NCI-H2196 treated with DMSO at 0.1 percent for 48 hours (cell line): Measurements from ENCODE around the gene SYN1.

ENCODE experiments used
- DNase-seq: peaks from one replicate; lab custom pipeline; 2025; ENCODE audit not compliant: unreplicated experiment; lab: John Stamatoyannopoulos, UW

Gene SYN1

DNA sequence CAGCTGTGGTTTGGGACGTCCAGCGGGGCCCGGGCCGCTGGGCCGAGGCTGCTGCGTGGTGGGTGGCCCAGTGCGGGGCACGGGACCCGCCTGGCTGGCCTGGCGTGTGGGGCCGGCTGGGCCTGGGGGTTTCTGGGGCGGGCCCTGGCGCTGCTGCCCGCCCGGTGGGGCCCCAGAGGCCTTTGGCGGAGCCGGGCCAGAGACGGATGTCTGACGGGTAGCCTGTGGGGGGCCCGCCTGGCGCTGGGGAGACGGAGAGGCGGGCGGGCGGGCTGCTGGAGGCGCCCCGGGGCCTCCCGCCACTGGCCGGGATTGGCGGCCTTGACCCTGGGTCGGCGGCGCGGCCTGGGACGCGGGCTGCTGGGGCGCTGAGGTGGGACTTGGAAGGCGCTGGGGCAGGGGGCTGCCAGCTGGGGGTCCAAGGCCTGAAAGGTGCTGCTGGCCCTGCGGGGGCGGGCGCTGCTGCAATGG is 45.5 kb downstream of the SYN1 start:
- no peak for DNase-seq

DNA sequence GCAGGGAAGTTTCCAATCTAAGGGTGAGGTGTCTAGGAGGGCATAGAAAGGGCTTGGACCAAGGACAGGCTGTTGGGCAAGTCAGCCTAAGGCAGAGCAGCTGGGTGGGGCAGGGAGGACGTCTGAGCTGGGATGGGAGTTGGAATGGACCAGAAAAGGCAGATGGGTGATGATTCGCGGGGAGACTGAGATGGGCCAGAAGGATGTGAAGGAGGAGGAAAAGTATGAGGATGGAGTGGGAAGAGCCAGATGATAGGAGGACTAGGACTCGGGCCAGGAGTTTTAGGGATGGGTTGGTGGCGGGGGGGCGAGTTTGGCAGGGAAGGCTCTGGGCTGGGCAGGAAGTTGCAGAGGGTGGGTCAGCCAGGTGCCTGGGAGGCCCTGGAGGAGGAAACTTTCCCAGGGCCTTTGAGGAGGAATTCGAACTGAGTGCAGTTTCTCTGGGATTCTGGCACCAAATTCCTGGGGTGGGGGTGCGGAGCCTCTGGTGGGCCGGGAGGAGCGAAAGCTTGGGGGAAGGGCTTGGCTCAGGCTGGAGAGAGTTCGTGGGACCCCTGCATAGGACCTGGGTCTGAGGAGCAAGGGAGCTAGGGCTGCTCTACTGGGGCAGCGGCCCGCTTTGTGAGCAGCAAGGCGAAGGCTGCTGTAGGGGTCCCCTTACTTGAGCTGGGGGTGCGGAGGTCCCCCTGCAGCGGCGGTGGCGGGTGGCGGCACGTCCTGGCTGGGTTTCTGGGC is 46.1 kb downstream of the SYN1 start:
- DNase-seq: no peak

DNA sequence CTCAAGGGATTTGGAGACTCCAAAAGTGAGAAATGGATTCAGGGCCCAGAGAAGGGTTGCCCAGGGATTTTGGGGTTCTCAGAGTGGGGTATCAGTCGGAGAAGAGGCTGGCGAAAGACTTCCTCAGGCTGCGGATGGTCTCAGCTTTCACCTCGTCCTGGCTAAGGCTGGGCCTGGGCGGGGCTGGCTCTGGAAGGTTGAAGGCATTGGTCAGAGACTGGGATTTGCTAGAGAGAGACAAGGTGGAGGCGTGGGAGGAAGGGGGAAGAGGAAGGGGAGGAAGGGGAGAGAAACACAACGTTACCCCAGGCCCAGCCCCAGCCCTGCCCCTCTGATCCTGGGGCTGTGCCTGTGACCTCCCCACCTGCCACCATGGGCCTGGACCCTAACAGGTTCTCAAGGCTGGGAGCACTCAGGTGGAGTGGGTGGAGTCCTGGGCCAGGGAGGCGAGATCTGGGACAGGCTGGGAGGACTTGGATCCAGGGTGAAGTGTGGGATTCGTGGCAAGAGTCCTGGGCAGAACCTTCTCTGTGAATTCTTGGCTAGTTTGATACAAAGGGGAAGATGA is 46.8 kb downstream of the SYN1 start:
- DNase-seq: no peak

DNA sequence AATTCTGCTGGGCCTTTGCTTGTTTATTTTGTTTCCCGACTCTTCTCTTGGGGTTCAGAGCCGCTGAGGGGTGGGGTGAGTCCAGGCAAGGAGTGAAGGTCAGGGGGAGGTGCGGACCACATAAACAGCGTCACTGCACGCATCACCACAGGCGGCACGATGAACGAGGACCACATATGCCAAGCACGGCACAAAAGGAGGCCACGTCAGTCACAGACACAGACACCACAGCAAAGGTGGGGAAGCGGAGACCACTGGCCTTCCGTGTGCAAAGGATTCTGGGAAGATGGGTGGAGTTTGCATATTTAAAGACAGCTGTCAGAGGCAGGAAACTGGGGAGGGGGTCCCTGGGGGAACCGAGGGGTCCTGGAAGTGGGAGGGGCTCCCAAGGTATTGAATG is 47.8 kb downstream of the SYN1 start:
- DNase-seq: no peak

DNA sequence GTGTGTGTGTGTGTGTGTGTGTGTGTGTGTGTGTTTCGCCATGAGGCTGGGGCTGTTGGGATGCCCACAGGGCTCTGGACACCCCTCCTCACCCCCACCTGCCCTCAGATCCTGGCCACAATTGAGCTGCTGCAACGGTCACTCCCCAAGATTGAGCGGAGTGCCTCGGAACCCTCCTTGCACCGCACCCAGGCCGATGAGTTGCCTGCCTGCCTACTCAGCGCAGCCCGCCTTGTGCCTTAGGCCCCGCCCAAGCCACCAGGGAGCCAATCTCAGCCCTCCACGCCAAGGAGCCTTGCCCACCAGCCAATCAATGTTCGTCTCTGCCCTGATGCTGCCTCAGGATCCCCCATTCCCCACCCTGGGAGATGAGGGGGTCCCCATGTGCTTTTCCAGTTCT is 48.4 kb downstream of the SYN1 start:
- no peak for DNase-seq

DNA sequence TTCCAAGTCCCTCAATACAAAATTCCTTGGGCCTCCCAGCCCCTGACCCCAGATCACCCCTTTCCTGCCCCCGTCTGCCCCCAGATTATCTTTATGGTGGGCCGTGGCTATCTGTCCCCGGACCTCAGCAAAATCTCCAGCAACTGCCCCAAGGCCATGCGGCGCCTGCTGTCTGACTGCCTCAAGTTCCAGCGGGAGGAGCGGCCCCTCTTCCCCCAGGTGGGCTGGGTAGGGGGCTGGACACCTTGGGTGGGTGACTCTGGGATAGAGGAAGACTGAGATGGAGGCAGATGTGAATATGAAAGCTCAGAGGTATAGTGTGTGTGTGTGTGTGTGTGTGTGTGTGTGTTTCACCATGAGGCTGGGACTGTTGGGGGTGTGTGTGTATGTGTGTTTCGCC is 48.9 kb downstream of the SYN1 start:
- no peak for DNase-seq

DNA sequence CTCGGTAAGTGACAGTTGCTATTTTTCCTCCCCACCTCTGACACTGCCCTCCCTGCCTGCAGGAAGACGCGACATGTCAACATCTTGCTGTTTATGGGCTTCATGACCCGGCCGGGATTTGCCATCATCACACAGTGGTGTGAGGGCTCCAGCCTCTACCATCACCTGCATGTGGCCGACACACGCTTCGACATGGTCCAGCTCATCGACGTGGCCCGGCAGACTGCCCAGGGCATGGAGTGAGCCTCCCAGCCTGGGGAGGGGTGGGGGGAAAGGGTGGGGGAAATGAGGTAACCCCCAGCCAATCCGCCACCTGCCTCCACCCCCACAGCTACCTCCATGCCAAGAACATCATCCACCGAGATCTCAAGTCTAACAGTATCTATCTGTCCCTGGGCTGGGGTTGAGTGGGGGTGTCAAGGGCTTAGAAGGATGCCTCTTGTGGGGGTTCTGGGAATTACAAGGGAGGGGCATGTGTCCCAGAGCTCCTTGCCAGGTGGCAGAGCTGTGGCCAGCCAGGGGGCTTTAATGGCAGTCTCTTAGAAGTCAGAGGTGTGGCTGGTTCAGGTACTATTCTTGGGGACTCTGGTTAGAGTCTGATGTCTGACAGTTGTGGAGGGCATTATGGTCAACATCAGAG is 50.9 kb downstream of the SYN1 start:
- no peak for DNase-seq

DNA sequence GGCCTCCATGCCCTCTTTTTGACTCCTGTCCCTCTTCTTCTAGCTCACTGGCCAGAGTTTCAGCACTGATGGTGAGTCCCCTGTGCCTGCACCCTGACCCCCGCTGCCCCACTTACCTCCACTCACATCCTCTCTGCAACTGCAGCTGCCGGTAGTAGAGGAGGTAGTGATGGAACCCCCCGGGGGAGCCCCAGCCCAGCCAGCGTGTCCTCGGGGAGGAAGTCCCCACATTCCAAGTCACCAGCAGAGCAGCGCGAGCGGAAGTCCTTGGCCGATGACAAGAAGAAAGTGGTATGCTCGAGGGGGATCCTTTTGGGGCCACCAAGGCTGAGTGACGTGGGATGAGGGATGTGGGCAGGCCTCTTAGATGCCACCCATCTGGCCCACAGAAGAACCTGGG is 52.8 kb downstream of the SYN1 start:
- no peak for DNase-seq

DNA sequence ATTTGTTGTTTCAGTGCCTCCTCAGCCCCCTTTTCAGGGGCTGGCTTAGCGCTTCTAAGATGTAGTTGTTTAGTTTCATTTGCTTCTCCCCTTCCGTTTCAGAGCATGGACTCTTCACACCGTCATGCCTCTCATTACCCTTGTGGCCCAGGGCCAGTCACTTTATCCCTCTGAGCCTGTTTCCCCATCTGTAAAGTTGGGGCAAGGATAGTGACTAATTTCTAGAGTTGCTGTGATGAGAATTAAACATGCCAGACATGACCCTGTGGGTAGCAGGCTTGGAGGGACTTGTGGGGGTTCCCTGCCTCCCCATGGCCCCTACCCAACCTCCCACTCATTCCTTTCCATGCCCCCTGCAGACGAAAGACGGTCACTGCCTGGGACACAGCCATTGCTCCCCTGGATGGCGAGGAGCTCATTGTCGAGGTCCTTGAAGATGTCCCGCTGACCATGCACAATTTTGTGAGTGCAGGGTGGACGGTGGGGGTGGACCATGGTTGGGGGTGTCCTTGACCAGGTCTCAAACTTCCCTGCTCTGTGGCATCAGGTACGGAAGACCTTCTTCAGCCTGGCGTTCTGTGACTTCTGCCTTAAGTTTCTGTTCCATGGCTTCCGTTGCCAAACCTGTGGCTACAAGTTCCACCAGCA is 55.1 kb downstream of the SYN1 start:
- no peak for DNase-seq

DNA sequence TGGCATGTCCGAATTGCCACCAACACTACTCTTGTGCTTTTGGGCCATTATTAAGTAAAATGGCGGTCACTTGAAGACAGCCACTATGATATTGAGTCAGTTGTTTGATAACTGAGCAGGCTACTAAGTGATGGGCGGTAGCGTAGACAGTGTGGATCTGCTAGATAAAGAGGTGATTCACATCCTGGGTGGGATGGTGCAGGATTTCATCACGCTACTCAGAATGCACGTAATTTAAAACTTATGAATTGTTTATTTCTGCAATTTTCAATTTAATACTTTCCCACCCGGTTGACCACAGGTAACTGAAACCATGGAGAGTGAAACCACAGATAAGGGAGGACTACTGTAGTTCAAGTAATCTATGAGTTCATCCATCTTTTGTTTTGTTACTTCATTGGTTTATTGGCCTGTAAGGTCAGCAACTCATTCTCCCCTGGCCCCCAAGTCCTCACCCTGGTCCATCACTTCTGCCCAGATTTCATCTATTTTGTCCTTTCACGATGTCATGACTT is 55.8 kb downstream of the SYN1 start:
- DNase-seq: no peak

DNA sequence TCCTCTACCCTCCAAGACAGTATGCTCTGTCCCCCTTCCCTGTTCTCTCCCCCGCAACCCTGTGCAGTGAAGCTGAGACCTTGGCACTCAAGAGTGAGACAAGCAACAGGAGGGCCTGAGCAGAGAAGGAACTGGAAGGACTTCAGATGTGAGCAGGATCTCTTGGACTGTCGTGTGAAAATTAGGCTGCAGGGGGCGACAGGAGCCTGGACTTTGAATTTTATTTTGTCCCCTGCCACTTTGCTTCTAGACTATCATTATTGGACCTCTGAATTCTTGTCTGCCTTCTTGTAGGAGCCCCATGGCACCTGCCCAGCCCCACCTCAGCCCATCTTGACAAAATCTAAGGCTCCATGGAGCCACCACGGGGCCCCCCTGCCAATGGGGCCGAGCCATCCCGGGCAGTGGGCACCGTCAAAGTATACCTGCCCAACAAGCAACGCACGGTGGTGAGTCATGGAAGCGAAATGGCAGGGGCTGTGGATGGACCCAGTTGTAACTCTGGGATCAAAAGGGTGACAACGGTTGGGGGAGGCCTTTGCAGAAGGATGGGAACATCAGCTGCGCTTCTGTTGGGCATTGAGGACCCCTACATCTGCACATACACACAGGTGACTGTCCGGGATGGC is 56.9 kb downstream of the SYN1 start:
- no peak for DNase-seq

DNA sequence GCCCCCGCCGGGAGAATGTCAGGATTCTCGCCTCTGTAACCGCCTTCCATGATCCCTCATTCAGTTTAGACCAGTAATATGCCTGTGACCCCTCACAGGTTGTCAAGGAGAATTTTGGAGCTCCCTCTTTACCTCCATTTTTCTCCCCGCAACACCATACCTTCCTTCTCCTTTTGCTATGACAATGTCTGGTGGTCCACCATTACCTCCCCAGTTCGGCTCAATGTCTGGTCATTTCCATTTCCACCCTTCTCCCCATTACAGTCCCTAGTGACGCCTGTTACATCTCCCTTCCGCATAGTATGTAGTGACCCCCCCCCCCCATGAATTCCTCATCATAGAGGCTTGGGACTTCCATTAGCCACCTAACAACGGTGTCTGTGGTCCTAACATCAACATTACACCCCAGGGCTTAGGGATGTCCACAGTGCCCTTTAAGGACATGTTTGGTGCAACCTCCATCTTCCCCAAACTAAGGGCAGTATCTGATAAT is 58.0 kb downstream of the SYN1 start:
- DNase-seq: no peak

DNA sequence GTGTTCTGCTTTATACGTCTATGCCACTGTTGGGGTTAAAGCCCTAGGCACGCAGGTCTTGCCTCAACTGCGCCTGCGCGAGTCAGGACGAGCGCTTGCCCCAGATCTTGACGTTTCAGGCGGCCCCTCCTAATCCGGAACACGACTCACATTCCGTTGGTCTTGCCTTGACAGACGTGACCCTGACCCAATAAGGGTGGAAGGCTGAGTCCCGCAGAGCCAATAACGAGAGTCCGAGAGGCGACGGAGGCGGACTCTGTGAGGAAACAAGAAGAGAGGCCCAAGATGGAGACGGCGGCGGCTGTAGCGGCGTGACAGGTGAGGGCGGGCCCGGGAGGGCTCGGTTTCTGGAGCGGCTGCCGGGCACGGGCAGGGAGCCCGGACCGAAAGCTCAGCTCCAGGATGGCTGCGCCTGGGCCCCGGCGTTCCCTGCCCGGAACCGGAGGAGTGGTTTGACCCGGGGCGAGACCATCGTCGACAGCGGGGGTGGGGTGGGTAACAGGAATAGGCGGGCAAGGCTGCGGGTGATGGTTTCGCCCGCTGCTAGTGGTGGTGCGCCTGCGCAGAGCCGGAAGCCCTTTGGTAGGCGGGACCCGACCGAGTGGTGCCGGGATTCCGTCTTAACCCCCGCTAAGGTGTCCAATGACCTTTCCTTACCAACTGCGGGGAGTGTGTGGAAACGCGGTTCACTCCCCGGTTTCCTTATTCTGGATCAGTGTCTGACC is 58.6 kb downstream of the SYN1 start, which contains the start of gene ARAF:
Gene ARAF, plus strand, starts transcription at position 272 of the 725 bp plus-strand sequence. CDS start 1,763 bp downstream, outside the sequence.
- peak; percentile 88 for DNase-seq

DNA sequence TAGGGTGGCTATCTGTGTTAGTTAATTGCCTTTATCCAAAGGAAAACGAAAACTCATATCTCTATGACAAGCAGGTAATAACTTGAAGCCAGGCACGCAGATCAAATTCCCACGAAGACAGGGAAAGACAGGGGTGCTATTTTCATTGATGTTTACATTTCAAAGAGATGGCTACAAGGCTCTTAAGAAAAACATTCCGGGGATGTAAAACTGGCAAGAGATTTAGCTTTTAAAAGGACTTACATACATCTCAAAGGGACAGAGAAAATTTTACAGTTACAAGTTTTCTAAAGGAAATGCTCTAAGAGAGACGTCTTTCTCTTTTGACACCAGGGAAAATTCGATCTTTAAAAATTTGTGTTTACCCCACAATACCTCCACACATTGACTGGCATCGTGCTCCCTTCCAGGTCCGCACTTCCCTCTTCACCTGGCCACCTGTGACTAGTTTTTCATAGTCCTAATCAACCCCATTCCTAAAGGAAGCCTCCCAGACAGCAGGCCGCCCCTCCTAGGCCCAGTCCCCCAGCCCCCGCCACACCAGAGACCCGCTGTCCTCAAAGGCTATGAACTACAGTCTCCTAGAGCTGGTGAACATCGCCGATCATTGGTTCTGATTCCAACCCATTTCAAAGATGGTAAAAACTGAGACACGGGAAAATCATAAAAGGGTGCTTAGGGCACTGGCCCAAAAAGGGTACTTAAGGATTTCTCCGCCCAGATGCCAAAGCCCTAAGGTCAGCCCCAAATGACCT is 59.3 kb downstream of the SYN1 start:
- no peak for DNase-seq

DNA sequence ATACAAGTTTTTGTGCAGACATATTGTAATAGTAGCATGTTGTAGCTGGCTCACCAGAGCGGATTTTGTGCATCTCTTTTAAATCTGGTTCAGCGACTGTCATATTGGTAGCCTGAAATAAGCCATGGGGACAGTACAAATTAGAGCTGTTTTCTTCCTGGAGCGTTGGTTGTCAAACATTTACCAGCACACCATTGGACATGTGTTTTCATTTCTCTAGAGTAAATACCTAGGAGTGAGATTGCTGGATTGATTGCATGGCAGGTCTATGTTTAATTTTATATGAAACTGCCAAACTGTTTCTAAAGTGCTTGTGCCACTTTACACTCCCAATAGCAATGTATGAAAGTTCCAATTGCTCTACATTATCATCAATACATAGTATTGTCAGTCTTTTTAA is 61.2 kb downstream of the SYN1 start:
- DNase-seq: no peak

DNA sequence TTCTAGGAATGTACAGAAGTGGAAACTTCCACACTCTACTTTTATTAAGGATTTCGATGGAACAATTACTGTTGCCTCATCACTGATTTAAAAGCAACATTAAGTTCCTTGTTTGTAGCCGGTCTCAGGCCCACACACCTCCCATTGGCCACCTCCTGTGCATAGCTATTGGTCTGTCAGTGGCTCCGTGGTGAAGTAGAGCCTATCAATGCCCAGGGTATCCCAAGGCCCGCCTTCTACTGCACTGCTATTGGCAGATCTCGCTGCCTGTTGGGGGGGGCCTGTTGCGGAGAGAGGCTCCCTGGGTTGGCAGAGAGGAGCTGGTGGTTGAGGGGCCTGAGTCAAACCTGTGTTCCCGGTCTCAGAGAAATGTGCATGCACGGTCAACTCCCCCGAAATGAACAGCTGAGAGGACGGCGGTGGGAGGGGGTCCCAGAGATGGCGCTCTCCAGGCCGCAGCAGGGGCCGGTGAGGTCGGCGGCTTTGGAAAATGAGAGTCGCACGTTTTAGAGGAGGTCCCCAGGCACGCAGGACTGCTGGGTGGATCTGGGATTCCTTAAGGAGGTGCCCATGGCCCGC is 63.5 kb downstream of the SYN1 start:
- peak; percentile 75 for DNase-seq

DNA sequence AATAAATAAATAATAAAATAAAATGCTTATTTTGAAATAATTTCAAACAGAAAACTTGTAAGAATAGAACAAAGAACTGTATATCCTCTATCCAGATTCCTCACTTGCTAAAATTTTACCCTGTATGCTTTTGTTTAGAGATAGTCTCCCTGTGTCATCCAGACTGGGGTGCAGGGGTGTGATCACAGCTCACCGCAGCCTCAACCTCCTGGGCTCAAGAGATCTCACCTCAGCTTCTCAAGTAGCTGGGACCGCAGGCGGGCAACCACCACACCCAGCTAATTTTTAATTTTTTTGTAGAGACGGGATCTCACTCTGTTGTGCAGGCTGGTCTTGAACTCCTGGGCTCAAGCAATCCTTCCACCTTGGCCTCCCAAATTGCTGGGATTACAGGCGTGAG is 76.2 kb downstream of the SYN1 start:
- DNase-seq: no peak

DNA sequence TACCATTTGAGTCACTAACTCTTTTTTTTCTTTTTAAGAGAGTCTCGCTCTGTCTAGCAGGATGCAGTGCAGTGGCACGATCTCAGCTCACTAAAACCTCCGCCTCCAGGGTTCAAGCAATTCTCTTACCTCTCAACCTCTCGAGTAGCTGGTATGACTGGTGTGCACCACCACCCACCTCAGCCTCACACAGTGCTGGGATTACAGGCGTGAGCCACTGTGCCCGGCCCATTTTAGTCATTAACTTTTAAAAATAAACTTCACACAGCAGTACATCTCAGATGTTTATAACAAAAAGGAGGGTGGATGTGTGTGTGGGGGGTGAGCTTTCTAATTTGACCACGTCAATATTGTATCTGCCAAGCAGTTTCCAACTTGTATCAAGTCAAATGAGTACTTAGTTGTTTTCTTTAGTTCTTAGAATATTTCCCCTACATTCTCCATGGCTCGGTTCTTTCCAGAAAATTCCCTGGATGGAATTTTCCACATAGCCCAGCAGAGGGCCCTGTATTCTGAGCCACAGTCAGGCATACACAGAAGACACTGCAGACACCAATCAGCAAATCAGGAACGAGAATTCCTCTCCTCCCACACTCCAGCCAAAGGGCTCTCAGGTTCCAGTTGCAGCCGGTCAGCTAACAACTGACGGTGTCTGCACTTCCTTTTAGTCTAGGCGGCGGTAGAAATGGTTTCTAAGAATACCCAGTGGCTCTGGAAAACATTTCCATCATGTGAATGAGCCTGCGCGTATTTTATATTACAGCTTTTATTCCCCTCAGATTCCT is 78.7 kb downstream of the SYN1 start:
- DNase-seq: peak; percentile 67
